Activated T-helper 1 cell treated with anti-CD3 and anti-CD28 coated beads, Interleukin-12 subunit alpha, Interleukin-12 subunit beta, Interleukin-2, Interleukin-4 antibody, amounts not matched to agents 30 ng/mL and 10 ng/mL and 1 ng/mL, durations not matched to agents 14 hours and 24 hours and 36 hours (primary cell): Measurements from ENCODE around the gene FGF9. TPM values are rescaled to one million over a fixed set of nuclear protein-coding genes. Genes with fewer than 3 reads are reported as not detected.

Experiments used
- total RNA-seq: library from RNA; stranded (reverse); gene quantifications from 2 replicates; pipeline ENCODE4 v1.2.3, GENCODE V29; 2022

Gene FGF9
- total RNA-seq, 1 donor from 2014 or later = 0.23 TPM

Other genes with a start within 250 kb of the FGF9 start
- 61.2 and 66.4 TPM in 2 replicates for gene ZDHHC20, start 211.8 kb upstream of the FGF9 start, total RNA-seq
- gene MICU2, start 66.9 kb upstream of the FGF9 start, total RNA-seq = 32.5 and 33.8 TPM in 2 replicates